HG03280 (cell line): ENCODE measurements around the gene TMOD1.

ENCODE experiments used
- ATAC-seq: cut with Tn5 transposase; IDR thresholded peaks from one replicate; pipeline ENCODE4 v1.9.1; 2021; ENCODE audit warnings: mild to moderate bottlenecking, moderate library complexity; ENCODE audit not compliant: unreplicated experiment

Gene TMOD1

GRCh38 chr9:97543561-97543960, 42.1 kb downstream of the TMOD1 start:
- ATAC-seq: no peak

GRCh38 chr9:97545486-97545885, 44.0 kb downstream of the TMOD1 start:
- no peak for ATAC-seq

GRCh38 chr9:97547098-97547829, 45.8 kb downstream of the TMOD1 start:
- no peak for ATAC-seq

- no peak for ATAC-seq
Observed at GRCh38 chr9:97548379-97548778, 46.9 kb downstream of the TMOD1 start.

DNA sequence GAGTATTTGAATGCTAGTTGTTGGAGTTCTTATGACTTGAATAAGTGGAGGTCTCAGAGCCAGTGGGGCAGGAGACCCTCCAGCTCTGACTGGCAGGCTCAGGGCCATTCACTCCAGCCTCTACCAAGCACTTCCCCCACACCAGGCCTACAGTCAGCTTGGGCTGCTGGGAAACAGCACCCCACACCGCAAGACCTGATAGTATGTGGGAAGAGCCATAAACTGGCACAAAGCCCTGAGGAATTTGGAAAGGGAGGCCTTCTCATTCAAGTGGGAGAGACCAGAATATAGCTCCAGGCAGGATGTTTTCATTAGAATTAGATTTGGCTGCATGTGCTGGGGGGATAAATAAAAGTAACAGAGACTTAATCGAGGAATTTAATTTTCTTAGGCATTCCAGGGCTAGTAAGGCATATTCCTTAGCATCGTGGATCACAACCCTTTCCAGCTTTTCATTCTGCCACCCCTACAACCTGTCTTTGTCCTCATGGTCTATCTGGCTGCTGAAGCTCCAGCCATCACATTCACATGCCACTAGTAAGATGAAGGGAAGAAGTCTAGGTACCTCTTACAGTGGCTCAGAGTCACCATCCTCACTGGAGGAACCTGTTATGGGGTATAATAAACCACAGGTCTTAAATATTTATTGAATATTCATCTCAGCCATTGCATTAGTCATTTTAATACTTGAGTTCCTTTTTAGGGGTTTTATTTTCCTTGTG, 47.5 kb downstream of the TMOD1 start:
- ATAC-seq: no peak

DNA sequence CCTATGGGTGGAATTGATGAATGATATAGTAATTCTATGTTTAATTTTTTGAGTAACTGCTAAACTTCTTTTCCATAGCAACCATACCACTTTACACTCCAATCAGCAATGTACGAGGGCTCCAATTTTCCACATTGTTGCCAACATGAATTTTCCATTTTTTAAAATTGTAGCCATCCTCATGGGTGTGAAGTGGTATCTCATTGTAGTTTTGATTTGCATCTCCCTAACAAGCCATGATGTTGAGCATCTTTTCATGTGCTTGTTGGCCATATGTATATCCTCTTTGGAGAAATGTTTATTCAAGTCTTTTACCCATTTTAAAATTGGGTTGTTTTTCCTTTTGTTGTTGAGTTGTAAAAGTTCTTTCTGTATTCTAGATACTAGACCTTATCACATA, 48.9 kb downstream of the TMOD1 start:
- no peak for ATAC-seq

DNA sequence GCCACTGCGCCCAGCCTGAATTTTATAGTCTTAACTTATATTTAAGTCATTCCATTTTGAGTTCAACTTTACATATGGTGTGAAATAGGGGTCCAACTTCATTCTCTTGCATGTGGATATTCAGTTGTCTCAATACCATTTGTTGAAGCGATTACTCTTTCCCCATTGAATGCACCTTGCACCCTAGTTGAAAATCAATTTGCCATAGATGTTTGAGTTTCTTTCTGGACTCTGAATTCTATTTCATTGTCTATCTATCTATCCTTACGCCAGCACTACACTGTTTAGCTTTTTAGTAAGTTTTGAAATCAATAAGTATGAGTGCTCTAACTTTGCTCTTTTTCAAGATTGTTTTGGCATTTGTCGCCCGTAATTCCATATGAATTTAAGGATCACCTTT, 49.8 kb downstream of the TMOD1 start:
- no peak for ATAC-seq

DNA sequence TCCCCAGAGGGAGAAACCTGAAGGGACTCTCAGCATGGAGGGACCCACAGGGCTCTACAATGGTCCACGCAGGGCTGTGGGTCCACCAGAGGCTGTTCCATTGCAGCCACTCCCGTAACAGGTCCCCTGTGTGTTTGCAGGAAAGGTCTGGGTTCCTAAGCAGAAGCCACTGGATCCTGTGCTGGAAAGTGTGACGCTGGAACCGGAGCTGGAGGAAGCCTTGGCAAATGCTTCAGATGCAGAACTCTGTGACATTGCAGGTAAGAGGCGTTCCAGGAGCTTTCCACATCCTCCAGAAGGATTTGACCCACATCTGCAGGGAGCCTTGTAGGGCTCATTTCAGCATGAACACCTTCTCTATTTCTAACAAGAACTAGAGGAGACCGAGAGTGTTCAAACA, 51.7 kb downstream of the TMOD1 start:
- no peak for ATAC-seq

DNA sequence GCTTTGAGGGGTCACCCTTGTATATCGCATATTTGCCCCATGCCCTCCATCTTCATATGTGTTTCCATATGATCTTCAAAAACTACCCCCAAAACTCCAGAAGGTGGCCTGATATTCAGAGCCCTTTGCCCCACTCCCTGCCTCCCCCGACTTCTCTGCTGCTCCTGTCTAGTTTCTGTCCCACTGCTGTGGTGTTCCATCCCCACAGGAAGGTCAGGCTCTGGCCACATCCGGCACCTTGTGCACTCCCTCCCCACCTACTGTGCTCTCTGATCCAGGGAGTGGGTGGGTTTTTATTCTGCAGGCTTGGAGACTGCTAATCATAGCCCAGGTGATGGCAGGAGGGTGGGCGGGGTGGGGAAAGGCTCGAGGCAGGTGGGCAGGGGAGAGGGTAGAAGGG, 52.4 kb downstream of the TMOD1 start:
- ATAC-seq: no peak

- no peak for ATAC-seq
Observed at GRCh38 chr9:97554566-97555075, 53.2 kb downstream of the TMOD1 start.

DNA sequence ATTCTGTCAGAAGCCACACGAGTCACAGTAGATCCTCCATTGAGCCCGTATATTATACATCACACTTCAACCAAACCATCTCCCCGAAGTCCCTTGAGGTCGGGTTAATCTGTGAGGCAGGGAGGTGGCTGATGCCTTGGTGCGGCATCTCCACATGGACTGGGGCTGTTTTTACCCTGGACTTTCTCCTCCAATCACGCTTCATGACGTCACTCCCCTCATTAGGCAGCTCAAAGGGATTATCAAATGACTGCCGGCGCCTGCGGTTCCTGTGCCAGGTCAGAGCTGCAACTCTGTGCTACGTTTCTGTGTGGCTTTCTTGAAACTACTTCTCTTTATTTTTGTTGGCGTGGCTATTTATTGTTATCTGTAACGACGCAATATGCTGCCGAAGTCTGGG, 53.7 kb downstream of the TMOD1 start:
- ATAC-seq: no peak

DNA sequence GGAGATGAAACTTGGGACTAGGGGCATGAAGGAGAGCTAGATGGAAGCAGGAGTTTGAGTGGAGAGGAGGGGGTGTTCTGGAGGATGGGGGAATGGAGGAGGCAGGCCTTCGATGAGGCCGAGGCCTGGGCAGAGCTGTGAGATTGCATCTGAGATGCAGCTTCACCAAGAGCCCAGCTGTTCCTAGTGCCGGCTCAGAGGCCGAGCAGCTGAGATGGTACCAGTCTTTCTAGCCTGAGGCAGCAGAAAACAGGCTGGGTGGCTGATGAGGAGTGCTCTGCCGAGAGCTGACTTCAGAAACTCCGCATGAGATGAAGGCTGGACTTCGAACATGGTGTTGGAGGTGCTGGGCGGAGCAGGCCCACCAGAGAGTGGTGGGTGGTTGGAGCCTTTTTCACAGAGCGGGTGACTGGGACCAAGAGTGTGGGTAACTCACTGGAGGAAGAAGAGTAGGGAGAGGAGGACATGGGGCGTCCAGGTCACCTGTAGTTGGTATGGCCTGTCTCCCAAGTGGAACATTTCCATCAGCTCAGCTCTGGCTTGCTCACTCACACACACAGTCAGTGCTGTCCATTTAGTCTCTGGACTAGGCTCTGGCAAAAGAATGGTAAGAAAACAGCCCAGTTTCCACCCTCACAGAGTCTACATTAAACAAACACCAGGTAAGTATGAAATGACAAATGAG, 54.7 kb downstream of the TMOD1 start:
- no peak for ATAC-seq

- no peak for ATAC-seq
Observed at GRCh38 chr9:97556721-97557605, 55.5 kb downstream of the TMOD1 start.

DNA sequence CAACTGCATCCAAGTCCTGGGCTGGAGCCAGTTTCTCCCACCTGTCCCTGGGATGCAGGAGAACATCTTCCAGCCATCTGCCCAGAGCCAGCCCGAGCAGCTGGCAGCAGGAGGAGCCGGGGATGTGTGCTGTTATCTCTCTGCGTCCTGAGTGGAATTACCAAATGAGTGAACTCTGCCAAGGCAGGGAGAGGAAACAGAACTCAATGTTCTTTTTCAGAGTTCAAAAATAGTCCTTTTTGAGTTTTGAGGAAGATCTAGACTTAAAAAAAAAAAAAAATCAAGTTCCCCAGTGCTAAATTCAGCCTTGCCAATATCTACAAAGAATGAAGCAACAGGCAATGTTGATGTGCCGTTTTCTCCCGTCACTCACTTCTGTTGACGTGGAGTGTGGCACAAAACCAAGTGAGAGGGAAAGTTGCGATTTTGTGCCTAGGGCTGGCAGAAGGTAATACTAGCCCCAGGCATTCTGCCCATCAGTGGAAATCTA, 56.2 kb downstream of the TMOD1 start:
- ATAC-seq: no peak

- ATAC-seq: peak; percentile 24
Observed at GRCh38 chr9:97558701-97559101, 57.2 kb downstream of the TMOD1 start.

DNA sequence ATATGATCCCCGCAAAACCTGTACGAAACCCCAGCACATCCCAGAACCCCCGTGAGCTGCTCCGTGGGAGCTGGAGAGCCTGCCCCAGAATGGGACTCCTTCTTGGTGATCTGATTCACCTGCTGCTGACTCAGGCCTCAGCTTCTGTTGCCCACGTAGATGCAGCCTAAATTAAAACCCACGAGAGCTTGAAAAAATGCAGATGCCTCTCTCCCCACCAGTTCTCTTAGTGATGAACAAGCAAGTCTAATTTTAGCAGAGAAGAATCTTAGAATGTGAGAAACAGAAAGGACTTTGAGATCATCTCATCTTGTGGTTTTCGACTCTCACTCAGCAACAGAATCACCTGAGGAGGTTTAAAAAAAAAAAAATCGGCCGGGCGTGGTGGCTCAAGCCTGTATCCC, 57.6 kb downstream of the TMOD1 start:
- peak; percentile 81 for ATAC-seq

DNA sequence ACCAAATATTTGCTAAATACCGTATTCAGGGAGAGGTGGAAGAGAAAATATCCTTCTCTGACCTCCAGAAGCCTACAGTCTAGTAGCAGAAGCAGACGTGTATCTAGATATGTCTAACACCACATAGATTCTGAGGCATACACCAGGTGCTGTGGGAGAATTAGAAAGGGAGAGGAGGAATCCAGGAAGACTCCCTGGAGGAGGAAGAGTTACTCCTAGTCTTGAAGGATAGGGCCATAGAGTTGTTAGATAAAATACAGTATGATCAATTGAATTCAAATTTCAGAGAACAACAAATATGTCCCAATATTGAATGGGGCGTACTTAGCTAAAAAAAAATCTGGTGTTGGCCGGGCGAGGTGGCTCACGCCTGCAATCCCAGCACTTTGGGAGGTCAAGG, 58.7 kb downstream of the TMOD1 start:
- no peak for ATAC-seq

DNA sequence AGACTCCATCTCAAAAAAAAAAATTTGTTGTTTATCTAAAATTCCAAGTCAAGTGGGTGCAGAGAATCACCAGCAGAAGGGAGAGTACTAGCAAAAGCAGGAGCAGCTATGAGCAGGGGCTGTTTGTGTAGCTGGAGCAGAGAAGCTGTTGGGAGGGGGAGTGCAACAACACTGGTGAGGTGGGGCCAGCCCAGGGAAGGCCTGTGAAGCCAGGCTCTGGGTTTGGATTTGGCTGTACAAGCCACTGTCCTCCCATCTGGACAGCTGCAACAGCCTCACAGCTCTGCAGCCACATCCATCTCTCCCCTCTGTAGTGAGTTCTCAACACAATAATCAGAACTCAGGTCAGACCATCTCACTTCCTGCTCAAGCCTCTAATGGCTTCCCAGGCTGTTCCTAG, 59.4 kb downstream of the TMOD1 start:
- ATAC-seq: no peak

DNA sequence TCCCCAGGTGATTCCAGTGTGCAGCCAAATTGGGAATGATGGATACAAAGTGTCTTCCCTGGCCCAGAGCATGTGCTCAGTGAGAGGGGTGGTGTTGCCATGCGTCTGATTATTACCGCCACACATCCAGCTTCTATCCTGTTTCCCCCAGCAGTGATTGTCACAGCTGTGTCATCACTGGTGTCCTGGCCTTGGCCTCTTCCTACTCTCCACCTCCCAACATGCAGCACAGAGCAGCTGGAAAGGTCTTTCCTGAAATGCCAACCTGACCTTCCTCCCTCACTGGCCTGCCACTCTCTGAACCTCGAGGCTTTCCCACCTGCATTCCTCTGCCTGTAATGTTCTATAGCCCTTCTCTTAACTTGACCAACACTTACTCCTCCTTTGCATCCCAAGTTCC, 60.0 kb downstream of the TMOD1 start:
- ATAC-seq: no peak

DNA sequence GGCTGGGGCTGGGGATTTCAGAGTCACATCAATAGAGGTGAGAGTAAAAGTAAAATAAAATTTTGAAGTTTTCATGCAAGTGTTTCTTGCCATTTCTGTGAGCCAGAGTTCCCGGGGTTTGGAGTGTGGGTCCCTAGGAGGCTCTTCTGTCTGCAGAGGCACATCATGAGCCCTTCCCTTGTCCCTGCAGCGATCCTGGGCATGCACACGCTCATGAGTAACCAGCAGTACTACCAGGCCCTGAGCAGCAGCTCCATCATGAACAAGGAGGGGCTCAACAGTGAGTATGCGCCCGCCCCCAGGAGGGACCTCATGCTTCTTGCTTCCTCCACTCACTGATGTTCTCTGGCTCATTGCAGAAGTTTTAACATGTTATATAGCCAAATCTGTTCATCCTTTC, 61.1 kb downstream of the TMOD1 start:
- no peak for ATAC-seq
